GM13976 (cell line): ENCODE results near the gene EI24.
"Not testable (repeated sequence)": the region's sequence is repeated elsewhere in the genome, so short reads cannot be mapped to it uniquely, and the experiment has no call there.

Experiments used
- DNase-seq: peaks from one replicate; pipeline ENCODE4 v3.0.0; 2012; ENCODE audit warnings: low spot score
- in situ Hi-C: fragments of 300-500 bp; cut with MboI; formaldehyde crosslinking; loops from one replicate; pipeline ENCODE4 v1.12.0; 2022; ENCODE audit warnings: low sequenced_read_pairs, mixed read lengths, inconsistent platforms; ENCODE audit not compliant: unreplicated experiment
- TF ChIP-seq, protein P1 (sequence below): IDR thresholded peaks from 2 replicates; pipeline ENCODE4 v1.5.1; 2012; ENCODE audit warnings: borderline replicate concordance, mild to moderate bottlenecking; ENCODE audit not compliant: insufficient read depth; ENCODE audit errors: extremely low read depth, missing control alignments, control extremely low read depth

EI24 gene

DNA sequence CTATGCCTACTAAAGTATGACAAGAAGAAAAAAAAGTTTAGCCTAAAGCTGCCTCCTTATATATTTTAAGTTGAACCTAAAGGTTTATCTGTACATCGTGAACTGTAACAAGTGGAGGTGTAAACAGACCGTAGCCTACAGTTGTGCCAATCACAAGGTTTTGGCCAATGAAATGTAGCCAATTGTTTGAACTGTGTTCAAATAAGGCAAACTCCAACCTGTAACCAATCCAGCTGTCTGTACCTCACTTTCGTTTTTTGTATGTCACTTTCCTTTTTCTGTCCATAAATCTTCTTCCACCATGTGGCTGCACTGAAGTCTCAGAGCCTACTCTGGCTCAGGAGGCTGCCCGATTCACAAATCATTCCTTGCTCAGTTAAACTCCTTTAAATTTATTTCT, 6.8 kb upstream of the EI24 start:
- DNase-seq = no peak
- in situ Hi-C loops = no loop called here
- TF ChIP-seq, protein P1, sequence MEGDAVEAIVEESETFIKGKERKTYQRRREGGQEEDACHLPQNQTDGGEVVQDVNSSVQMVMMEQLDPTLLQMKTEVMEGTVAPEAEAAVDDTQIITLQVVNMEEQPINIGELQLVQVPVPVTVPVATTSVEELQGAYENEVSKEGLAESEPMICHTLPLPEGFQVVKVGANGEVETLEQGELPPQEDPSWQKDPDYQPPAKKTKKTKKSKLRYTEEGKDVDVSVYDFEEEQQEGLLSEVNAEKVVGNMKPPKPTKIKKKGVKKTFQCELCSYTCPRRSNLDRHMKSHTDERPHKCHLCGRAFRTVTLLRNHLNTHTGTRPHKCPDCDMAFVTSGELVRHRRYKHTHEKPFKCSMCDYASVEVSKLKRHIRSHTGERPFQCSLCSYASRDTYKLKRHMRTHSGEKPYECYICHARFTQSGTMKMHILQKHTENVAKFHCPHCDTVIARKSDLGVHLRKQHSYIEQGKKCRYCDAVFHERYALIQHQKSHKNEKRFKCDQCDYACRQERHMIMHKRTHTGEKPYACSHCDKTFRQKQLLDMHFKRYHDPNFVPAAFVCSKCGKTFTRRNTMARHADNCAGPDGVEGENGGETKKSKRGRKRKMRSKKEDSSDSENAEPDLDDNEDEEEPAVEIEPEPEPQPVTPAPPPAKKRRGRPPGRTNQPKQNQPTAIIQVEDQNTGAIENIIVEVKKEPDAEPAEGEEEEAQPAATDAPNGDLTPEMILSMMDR = no peak

DNA sequence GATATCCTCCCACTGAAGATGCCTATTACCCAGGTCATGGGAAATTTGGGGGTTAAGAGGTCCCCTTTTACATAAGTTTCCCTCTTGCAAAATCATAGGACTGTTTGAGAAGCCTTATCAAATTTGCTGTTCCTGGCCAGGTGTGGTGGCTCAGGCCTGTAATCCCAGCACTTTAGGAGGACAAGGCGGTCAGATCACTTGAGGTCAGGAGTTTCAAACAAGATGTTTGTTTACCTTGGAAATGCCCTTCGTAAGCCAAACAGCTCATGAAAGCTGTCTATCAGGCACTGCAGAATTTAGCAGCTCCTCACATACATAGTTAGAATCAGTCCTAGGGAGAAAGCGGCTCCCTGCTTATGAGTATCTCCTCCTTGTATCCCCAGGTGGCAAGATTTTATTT, 4.9 kb upstream of the EI24 start:
- no peak for DNase-seq
- TF ChIP-seq, protein P1 = no peak
- in situ Hi-C loops = no loop called here

DNA sequence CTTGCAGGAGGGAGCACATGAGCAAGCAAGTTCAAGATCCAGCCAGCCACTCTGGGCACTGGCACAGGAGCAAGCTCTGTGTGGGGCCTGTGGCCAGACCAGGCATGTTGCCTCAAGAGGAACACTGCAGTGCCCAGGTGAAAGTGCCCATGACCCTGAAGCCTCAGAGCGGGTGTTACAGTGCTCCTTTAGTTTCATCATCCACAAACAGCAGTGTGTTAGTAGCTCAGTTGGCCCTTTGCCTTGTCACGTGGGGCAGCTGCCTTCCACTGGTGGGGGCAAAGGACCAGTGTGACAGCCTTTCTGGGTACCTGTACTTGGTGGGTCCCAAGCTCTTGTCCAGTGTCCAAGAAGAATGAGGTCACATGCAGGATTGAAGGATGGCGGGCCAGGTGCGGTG, 3.0 kb upstream of the EI24 start:
- in situ Hi-C loops = no loop called here
- TF ChIP-seq, protein P1 = no peak
- no peak for DNase-seq

DNA sequence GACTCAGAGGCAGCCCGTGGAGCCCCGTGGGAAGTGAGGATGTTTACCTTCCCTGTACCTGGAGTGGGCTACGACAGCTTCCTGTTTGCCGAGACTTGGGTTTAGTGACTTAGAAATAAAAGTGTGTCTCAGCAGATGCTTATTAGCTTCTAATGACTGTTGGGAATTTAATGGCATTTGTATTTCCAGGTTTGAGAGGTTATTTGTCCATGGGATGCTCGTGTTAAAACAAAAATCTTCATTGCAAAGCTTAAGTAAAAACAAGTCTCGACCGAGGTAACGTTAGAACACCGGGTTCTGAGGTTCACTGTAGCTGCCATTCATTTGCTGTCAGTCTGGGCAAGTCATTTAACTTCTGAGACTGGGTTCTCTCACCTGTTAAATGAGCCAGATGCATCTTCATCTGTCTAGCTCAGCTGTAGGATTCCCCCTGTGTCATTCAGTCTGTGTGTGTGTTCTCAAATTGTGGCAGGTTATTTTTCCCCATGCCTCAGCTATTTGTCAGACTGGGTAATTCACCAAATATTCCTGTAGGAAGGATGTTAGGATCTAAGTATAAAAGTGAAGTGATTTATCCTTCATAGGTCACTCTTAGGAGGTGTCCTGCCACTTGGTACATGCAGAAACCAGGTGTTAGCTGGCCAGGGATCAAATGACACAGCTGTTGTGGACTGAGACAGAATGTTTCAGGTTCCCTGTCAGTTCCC, 791 bp downstream of the EI24 start:
- in situ Hi-C loops = no loop called here
- TF ChIP-seq, protein P1 = no peak
- DNase-seq = peak; percentile 26

DNA sequence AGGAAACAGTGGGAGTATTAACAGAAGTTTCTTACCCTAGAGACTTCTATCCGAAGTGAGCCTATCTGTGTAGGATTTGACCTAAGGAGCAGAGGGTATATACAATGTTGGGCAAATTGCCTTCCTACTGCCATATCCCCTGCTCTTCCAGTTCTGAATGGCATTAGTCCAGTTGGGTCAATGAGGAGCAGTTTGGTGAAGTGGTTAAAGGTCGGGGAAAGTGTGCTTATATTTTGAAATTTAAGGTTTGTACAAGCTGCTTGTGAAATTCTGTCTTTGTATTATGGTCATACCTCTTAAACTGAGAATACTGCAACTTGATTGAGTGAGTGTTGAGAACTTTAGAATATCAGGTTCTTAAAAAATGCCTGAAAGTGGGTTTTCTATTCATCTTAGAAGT, 1.7 kb downstream of the EI24 start:
- in situ Hi-C loops = no loop called here
- TF ChIP-seq, protein P1 = no peak
- no peak for DNase-seq

DNA sequence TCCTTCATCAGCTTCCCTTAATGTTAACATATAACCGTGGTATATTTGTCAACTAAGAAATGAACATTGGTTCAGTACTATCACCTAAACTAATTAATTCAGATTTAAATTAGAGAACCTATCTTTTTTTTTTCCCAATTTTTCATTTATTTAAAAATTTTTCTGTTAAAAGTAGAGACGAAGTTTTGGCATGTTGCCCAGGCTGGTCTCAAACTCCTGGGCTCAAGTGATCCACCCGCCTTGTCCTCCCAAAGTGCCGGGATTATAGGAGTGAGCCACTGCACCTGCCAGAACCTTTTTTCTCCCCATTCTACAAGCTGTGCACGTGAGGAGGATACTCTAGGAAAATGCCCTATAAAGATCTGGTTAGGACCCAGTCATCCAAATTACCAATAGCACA, 3.6 kb downstream of the EI24 start:
- in situ Hi-C loops = no loop called here
- no peak for DNase-seq
- TF ChIP-seq, protein P1 = no peak

DNA sequence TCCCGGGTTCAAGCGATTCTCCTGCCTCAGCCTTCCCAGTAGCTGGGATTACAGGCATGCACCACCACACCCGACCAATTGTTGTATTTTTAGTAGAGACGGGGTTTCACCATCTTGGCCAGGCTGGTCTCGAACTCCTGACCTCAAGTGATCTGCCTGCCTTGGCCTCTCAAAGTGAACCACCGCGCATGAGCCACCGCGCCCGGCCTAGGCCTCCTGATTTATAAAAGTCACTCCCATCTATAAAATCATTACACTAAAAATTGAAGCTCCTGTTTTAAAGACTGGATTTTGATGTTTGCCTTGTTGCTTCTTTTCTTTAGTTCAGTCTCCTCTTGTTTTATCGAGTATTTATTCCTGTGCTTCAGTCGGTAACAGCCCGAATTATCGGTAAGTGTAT, 7.9 kb downstream of the EI24 start:
- in situ Hi-C loops, DNase-seq: not testable (repeated sequence)
